Measurements from ENCODE around the gene PIGM.

Gene PIGM

DNA sequence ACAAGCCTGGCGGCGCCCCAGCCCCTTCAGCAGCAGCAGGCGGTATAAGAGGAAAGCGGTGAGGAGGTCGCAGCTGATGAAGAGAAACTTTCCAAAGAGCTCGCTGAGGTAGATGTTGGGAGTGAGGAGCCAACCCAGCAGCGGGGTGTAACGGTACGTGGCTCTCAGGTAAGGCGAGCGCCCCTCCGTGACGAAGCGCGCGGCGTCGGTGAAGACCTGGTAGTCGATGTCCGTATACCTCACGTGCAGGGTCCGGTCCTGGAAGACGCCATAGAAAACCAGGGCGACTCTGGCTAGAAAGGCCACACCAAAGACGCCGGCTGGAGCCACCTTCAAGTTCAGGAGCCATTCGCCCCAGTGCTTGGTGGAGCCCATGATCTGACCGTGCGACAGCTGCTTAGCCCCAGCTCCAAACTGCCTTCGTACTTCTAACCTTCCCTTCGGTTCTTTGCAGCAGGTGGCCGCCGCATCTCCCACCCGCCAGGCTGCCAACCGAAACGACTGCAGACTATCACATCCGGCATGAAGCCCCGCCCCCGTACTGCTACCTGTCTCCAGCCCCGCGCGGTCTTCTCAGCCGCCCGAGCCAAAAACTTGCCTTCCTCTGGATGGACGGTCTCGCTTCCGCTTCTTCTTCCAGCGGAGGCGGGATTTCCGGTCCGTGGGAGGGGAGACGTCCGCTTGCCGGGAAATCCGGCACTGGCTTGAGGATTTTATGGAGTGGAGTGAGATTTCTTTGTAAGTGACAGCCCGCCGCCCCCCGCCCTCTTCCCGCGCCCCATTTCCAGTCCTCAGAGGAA, at the start of gene PIGM:
Gene PIGM (minus strand): TSS at position 626 of the 800 bp plus-strand sequence. CDS start 251 bp downstream, at position 375.
- peak; percentile 94 for DNase-seq (ENCODE audit: low spot score)

- peak; percentile 34 for DNase-seq (ENCODE audit: low spot score)
Measured at GRCh38 chr1:160081261-160081936, 49.6 kb upstream of the PIGM start, which contains the start of gene KCNJ9. Gene KCNJ9 (plus strand): TSS chr1:160081538. CDS start chr1:160084031, 2,493 bp downstream.

DNA sequence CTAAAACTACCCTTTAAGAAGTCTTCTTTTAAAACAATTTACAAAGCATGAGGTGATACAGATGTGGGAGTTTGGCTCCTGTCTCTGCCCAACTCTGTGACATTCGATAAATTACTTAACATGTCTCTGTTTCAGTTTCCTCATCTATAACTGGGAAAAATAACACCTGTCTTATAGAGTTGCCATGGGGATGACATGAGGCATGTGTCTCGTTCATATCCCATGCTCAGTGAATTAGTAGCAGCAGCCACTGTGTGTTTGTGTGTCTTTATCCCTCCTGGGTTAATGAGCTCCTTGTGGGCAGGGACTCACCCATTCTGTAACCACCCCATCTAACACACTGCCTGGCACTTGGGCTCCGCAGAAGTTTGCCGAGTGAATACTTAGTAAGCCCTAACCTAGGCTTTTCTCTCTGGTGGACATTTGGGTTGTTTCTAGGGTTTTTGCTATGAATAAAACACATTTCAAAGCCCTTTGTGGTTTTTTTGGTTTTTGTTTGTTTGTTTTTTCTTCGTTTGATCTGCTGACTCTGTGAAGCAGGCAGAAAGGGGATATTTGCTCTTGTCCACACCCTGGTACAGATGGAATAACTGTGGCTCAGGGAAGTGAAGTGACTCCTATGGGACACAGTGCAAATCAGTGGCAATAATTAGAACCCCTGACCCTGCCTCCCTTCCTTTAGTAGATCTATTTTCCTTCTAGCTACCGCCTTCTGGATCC, 48.8 kb upstream of the PIGM start:
- DNase-seq (ENCODE audit: low spot score) = no peak

GRCh38 chr1:160079448-160079847, 47.7 kb upstream of the PIGM start:
- DNase-seq (ENCODE audit: low spot score) = no peak

GRCh38 chr1:160078512-160079195, 46.9 kb upstream of the PIGM start:
- peak; percentile 65 for DNase-seq (ENCODE audit: low spot score)

GRCh38 chr1:160077486-160077885, 45.7 kb upstream of the PIGM start:
- no peak for DNase-seq (ENCODE audit: low spot score)

- no peak for DNase-seq (ENCODE audit: low spot score)
Measured at GRCh38 chr1:160076295-160076694, 44.5 kb upstream of the PIGM start.

GRCh38 chr1:160075836-160076235, 44.0 kb upstream of the PIGM start:
- DNase-seq (ENCODE audit: low spot score) = no peak

- no peak for DNase-seq (ENCODE audit: low spot score)
Measured at GRCh38 chr1:160074865-160075264, 43.1 kb upstream of the PIGM start.

DNA sequence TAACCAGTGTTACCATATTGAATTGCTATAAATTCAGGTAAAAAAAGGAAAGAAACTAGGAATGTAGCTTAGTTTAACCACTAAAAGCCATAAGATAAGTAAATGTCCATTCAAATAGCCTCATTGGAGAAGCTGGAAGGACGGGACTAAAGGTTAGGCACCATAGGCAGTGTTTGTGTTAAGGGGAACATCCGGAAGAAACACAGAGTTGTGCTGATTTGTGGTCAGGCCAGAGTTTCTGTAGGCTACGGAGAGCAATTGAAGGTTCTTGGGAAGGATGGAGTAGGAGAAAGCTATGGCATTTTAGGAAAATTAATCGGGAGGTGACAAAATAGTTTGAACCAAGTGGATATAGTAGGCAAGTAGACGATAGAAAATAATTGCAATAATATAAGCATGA, 39.5 kb upstream of the PIGM start:
- DNase-seq (ENCODE audit: low spot score) = no peak

DNA sequence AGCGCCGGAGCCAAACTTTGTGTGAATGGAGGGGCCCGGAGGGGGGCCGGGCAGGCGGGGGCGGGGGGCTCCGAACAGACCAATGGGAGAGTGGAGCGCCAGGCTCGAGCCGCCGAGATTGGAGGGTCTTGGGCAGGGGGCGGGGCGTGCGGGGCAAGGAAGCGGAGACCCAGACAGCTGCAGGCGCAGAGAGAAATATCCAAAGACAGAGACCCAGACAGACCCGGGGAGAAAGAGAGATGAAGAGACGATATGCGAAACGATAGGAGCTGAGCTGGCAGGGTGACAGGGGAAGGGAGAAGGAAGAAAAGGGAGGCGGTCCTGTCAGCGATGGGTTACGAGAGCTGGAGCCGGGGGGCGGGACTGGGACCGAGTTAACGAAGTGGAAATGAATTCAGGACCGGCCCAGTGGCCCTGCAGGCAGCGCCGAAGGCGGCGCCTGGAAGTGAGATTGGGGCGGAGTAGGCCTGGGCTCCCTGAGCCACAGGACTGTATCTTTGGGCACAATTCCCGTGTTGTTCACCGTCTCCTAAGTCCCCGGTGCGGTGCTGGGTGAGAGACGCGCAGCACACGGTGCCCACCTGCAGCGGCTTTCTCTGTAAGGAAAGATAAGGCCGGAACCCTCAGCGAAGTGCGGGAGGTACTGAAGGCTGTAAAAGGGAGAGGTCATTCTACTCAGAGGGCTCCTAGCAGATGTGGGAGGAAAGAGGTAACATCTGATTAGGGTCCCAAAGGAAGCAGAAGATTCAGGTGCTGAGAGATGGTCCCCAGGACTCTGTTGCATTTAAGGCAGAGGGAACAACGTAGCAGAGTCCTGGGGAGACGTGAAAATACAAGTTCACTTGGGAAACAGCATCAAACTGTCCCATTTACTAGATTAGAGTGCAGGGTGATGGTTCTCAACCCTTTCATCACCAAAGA, 38.7 kb upstream of the PIGM start:
- peak; percentile 78 for DNase-seq (ENCODE audit: low spot score)

DNA sequence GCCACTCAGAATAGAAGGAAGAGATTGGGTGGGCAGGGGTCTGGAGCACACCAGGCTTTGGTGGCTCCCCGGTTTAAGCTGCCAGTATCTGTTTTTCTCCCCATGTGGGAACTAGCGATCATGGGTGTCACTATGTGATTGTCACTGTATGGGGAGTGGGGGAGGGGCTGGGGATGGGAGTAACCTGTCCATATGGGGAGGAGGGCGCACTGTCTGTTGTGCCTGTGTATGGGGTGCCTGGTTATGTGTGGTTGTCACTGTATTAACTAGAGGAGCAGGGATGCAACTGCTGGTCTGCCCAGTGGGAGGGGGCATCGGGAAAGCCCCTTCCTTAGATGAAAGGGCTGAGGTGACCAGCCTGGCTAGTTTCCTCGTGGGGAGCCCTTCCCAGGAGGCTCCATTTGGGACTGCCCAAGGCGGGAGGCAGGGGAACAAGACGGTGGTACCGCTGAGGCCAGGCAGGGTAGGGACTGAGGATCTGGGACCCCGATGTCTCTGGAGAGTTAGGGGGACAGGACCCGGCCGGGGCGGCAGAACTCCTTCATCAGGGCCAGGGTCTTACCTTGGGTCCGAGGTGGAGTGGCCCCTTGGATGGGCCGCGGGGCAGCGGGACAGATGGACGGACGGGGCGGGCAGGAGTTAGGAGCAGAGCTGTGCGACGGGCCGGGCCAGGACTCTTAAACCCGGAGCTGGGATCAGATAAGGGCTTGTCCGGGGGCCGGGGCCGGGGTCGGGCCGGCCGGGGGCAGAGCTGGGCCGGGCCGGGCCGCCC, 37.9 kb upstream of the PIGM start, which contains the start of gene KCNJ10:
Gene KCNJ10 (minus strand): TSS at position 701 of the 772 bp plus-strand sequence. CDS start 27,628 bp downstream, outside the sequence.
- DNase-seq (ENCODE audit: low spot score) = no peak

- no peak for DNase-seq (ENCODE audit: low spot score)
Measured at GRCh38 chr1:160068225-160068624, 36.4 kb upstream of the PIGM start.

- DNase-seq (ENCODE audit: low spot score) = no peak
Measured at GRCh38 chr1:160066829-160067745, 35.3 kb upstream of the PIGM start.

GRCh38 chr1:160064746-160065145, 33.0 kb upstream of the PIGM start:
- no peak for DNase-seq (ENCODE audit: low spot score)

DNA sequence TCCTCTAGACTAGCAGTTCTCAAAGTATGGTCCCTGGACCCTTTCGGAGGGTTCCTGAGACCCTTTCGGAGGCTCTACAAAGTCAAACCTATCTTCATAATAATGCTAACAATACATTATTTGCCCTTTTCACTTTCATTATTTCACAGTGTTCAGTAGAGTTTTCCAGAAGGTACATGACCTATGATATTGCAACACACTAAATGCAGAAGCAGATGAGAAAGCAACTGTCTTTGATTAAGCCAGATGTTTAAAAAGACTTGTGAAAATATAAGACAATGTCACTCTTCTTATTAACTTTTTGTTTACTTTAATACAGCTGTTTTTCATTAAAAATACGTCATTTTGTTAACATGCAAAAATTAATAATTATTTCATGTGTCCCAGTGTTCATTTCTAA, 32.4 kb upstream of the PIGM start:
- no peak for DNase-seq (ENCODE audit: low spot score)

- DNase-seq (ENCODE audit: low spot score) = no peak
Measured at GRCh38 chr1:160063176-160063575, 31.4 kb upstream of the PIGM start.

GRCh38 chr1:160062230-160062532, 30.4 kb upstream of the PIGM start:
- DNase-seq (ENCODE audit: low spot score) = no peak
